ENCODE data around the gene NCF1. TPM values are rescaled to one million over a fixed set of nuclear protein-coding genes. Genes with fewer than 3 reads are reported as not detected.
A peak's percentile ranks its signal among the peaks of the same experiment; 100 is the strongest.
"Not testable (repeated sequence)": the region's sequence is repeated elsewhere in the genome, so short reads cannot be mapped to it uniquely, and the experiment has no call there.

Gene NCF1
- polyA plus RNA-seq (2011; rRNA removed) (not detected in 2 replicates), polyA plus RNA-seq (2017; fragmentation: RNase III; extraction: RNeasy Plus Mini Kit Qiagen cat#74134 plus additional on column Dnase treatment) (0.04 TPM in 1 of 3 replicates, not detected in the others), polyA minus RNA-seq (2011; rRNA and poly(A)+ RNA removed) (0.17 TPM in 1 of 2 replicates, not detected in the other)
- polyA plus RNA-seq (2012; cell fraction: cytosol; rRNA removed) = 0.04 TPM in 1 of 2 replicates, not detected in the other
- 0.11 and 0.29 TPM in 2 replicates for polyA plus RNA-seq (2012; cell fraction: nucleus; rRNA removed)

DNA sequence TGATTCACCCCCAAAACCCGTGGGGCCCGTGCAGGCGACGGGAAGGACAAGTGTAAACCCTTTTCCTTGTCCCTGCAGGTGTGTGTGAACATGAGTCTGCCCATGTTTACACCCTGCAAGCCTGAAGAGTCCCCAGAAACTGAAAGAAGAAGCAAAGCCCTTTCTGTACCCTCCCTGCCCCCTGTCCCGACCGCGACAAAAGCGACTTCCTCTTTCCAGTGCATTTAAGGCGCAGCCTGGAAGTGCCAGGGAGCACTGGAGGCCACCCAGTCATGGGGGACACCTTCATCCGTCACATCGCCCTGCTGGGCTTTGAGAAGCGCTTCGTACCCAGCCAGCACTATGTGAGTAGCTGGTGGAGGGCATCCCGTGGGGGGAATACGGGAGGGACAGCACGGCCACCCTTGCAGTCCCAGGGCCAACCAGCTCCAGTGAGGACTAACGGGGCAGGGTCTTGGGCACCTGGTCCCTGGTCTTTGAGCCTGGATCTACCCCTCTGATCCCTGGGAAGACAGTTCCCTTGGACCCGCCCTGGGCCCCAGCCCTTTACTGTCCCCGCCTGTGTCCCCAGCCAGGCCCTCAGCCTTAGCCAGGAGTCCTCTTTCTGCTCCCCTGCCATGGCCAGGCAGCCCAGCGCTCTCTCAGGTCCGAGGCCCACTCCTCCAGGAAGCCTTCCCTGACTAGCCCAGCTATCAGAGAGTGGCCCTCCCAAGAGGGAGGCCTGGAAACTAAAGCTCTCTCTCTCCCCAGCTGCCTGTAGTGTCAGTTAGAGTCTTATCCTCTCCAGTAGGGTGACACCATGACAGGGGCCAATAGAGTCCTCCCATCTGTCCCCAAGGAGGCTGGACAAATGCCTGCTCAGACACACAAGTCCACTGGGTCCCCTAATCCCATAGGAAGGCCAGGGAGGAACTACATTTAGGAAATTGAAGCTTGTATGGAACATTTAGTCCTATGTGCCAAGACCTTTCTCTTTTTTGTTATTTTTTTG is at the start of gene NCF1:
NCF1 (plus strand) TSS at position 252 of the 991 bp plus-strand sequence; CDS start at position 273, 21 bp downstream.
- H3K4me3 ChIP-seq; POLR2A ChIA-PET; H3K4me2 ChIP-seq; DNase-seq (ENCODE audit: low read depth in 1 of 2, low spot score in 1 of 2); CTCF ChIA-PET; H3K9me3 ChIP-seq; H3K4me1 ChIP-seq; FAIRE-seq; H3K27ac ChIP-seq: not testable (repeated sequence)
- no CpG with 5 or more reads among the region's 21 CpGs for WGBS (ENCODE audit: missing lambda C conversion rate)
- peak; percentile 41 to 66; a peak in 5 of 6 replicates for ATAC-seq

DNA sequence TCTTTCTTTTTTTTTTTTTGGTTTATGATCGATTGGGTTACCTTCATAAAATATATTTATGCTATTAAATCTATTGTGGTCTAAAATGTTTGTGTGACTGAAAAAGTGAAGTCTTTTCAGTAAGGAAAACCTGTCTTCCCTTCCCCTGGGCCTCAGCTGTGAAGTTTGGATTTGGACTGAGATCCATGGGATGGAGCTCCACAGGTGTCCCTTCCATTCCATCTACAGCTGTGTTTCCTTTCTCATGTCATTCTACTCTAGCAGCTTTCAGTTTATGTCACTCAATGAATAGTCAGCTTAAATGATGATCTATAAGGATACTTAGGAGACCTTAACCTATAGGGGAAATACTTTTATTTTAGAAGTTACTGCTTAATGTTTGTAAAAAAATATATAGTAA is 48.0 kb upstream of the NCF1 start:
- ChIA-PET CTCF (no interaction called here), POLR2A (no interaction called here)
- ATAC-seq = no peak

More for the DNA sequence above, 48.0 kb upstream of the NCF1 start:
- 81% methylated on average over 1 of the region's 1 CpG for WGBS (ENCODE audit: missing lambda C conversion rate)
- DNase-seq (ENCODE audit: low read depth in 1 of 2, low spot score in 1 of 2) = no peak
- Histone ChIP-seq H3K9me3 (no peaks in the 10 kb centered on the region), H3K4me3 (no peak overlapping the region), H3K4me1 (no peaks in the 10 kb centered on the region), H3K4me2 (no peak overlapping the region), H3K27ac (no peak overlapping the region)
- FAIRE-seq = no peak
- TF ChIP-seq, protein P1, sequence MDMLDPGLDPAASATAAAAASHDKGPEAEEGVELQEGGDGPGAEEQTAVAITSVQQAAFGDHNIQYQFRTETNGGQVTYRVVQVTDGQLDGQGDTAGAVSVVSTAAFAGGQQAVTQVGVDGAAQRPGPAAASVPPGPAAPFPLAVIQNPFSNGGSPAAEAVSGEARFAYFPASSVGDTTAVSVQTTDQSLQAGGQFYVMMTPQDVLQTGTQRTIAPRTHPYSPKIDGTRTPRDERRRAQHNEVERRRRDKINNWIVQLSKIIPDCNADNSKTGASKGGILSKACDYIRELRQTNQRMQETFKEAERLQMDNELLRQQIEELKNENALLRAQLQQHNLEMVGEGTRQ (IDR thresholded peaks at IDR 0.05) = no peak
- TF ChIP-seq, protein P2, sequence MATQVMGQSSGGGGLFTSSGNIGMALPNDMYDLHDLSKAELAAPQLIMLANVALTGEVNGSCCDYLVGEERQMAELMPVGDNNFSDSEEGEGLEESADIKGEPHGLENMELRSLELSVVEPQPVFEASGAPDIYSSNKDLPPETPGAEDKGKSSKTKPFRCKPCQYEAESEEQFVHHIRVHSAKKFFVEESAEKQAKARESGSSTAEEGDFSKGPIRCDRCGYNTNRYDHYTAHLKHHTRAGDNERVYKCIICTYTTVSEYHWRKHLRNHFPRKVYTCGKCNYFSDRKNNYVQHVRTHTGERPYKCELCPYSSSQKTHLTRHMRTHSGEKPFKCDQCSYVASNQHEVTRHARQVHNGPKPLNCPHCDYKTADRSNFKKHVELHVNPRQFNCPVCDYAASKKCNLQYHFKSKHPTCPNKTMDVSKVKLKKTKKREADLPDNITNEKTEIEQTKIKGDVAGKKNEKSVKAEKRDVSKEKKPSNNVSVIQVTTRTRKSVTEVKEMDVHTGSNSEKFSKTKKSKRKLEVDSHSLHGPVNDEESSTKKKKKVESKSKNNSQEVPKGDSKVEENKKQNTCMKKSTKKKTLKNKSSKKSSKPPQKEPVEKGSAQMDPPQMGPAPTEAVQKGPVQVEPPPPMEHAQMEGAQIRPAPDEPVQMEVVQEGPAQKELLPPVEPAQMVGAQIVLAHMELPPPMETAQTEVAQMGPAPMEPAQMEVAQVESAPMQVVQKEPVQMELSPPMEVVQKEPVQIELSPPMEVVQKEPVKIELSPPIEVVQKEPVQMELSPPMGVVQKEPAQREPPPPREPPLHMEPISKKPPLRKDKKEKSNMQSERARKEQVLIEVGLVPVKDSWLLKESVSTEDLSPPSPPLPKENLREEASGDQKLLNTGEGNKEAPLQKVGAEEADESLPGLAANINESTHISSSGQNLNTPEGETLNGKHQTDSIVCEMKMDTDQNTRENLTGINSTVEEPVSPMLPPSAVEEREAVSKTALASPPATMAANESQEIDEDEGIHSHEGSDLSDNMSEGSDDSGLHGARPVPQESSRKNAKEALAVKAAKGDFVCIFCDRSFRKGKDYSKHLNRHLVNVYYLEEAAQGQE (IDR thresholded peaks at IDR 0.05) = no peak
- TF ChIP-seq NR3C1 (IDR thresholded peaks at IDR 0.05) (no peak), ESRRA (IDR thresholded peaks at IDR 0.05; ENCODE audit: borderline replicate concordance, low read length) (no peak), PHF8 (IDR thresholded peaks at IDR 0.05; ENCODE audit: borderline replicate concordance, low read depth) (no peak), NPAS2 (CRISPR knock-in tag; IDR thresholded peaks at IDR 0.05; ENCODE audit: borderline replicate concordance) (no peak), ZFP36 (IDR thresholded peaks at IDR 0.05; ENCODE audit: borderline replicate concordance, partially characterized antibody) (no peak), RARB (CRISPR knock-in tag; IDR thresholded peaks at IDR 0.05) (no peak), FOSB (CRISPR knock-in tag; IDR thresholded peaks at IDR 0.05) (no peak)
- TF ChIP-seq, protein P3, sequence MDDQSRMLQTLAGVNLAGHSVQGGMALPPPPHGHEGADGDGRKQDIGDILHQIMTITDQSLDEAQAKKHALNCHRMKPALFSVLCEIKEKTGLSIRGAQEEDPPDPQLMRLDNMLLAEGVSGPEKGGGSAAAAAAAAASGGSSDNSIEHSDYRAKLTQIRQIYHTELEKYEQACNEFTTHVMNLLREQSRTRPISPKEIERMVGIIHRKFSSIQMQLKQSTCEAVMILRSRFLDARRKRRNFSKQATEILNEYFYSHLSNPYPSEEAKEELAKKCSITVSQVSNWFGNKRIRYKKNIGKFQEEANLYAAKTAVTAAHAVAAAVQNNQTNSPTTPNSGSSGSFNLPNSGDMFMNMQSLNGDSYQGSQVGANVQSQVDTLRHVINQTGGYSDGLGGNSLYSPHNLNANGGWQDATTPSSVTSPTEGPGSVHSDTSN (IDR thresholded peaks at IDR 0.05) = no peak
- TF ChIP-seq, protein P4, sequence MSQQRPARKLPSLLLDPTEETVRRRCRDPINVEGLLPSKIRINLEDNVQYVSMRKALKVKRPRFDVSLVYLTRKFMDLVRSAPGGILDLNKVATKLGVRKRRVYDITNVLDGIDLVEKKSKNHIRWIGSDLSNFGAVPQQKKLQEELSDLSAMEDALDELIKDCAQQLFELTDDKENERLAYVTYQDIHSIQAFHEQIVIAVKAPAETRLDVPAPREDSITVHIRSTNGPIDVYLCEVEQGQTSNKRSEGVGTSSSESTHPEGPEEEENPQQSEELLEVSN (IDR thresholded peaks at IDR 0.05; ENCODE audit: borderline replicate concordance, low read depth) = no peak
- TF ChIP-seq, protein P5, sequence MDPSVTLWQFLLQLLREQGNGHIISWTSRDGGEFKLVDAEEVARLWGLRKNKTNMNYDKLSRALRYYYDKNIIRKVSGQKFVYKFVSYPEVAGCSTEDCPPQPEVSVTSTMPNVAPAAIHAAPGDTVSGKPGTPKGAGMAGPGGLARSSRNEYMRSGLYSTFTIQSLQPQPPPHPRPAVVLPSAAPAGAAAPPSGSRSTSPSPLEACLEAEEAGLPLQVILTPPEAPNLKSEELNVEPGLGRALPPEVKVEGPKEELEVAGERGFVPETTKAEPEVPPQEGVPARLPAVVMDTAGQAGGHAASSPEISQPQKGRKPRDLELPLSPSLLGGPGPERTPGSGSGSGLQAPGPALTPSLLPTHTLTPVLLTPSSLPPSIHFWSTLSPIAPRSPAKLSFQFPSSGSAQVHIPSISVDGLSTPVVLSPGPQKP (IDR thresholded peaks at IDR 0.05; ENCODE audit: low read depth, low read length) = no peak

Measured in A549 (cell line).